Measurements from ENCODE around the gene SNX6. TPM values are rescaled to one million over a fixed set of nuclear protein-coding genes. Genes with fewer than 3 reads are reported as not detected.

SNX6 gene
- total RNA-seq, 1 experiment from 2014 or later, result 64.2 TPM

DNA sequence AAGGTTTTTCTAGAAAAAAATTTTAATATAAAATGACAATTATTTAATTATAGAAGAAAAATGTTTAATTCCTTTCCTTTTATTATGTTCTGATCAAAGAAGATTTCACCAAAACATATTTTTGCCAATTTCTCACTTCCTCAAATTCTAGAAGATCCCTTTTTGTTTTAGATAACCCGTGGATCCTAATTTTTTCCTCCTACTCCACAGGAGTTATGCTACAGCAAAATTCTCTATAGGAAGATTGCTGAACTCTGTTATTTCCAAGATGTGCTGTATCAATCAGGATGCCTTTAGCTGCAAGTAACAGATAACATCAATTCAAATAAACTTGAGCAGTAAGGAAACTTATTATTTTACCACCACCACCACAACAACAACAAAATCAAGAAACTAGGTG is 3.8 kb upstream of the SNX6 start:
- H3K4me3 ChIP-seq (ENCODE audit: low read depth, low read length, poor library complexity, severe bottlenecking), result no peak overlapping the region
- no peak for TF ChIP-seq EZH2 (IDR thresholded peaks at IDR 0.05; ENCODE audit: borderline replicate concordance, low read depth, low read length, poor library complexity, severe bottlenecking)
- TF ChIP-seq, protein P1, sequence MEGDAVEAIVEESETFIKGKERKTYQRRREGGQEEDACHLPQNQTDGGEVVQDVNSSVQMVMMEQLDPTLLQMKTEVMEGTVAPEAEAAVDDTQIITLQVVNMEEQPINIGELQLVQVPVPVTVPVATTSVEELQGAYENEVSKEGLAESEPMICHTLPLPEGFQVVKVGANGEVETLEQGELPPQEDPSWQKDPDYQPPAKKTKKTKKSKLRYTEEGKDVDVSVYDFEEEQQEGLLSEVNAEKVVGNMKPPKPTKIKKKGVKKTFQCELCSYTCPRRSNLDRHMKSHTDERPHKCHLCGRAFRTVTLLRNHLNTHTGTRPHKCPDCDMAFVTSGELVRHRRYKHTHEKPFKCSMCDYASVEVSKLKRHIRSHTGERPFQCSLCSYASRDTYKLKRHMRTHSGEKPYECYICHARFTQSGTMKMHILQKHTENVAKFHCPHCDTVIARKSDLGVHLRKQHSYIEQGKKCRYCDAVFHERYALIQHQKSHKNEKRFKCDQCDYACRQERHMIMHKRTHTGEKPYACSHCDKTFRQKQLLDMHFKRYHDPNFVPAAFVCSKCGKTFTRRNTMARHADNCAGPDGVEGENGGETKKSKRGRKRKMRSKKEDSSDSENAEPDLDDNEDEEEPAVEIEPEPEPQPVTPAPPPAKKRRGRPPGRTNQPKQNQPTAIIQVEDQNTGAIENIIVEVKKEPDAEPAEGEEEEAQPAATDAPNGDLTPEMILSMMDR (conservative IDR thresholded peaks at IDR 0.05; ENCODE audit: low read depth, low read length), result no peak
- no peak for DNase-seq (ENCODE audit: low spot score)
- no peaks in the 10 kb centered on the region for H3K9me3 ChIP-seq (ENCODE audit: low read depth, low read length, poor library complexity, severe bottlenecking)
- POLR2A ChIA-PET (ENCODE audit: low non-redundant PET), result no interaction called here
- H3K36me3 ChIP-seq (ENCODE audit: insufficient read depth, low read length, poor library complexity, severe bottlenecking), result no peaks in the 10 kb centered on the region
- BruUV-seq (replicated peaks), result no TSS peak
- H3K4me1 ChIP-seq (ENCODE audit: insufficient read depth, low read length, poor library complexity, severe bottlenecking), result peaks cover 2% of the 10 kb centered on the region
- CTCF ChIA-PET, result no interaction called here
- H3K27me3 ChIP-seq (replicated peaks; ENCODE audit: insufficient read depth, low read depth, low read length, poor library complexity), result no peaks in the 10 kb centered on the region
- no peak overlapping the region for H3K27ac ChIP-seq (ENCODE audit: low read depth, low read length, poor library complexity, severe bottlenecking)
- intact Hi-C loops (cut with micrococcal nuclease; ENCODE audit: unreplicated experiment), result no loop called here

DNA sequence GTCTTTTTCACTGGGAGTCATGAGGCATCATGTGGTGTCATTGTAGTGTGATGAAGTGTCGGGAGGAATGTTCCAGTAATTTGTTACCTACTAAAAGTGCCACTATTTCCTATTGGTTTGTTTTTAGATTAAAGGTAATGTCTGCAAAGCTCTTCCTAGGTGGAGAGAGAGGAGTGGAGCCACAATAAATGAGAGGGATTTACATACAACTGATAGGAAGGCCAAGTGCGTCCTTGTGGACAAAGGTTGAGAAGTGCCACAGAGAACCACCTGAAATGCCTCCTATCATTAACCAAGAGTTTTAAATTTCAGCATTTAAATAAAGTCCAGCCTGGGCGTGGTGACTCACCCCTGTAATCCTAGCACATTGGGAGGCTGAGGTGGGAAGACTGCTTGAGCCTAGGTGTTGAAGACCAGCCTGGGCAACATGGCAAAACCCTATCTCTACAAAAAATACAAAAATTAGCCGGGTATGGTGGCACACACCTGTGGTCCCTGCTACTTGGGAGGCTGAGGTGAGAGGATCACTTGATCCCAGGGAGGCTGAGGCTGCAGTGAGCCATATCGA is 2.5 kb upstream of the SNX6 start:
- H3K4me1 ChIP-seq (ENCODE audit: insufficient read depth, low read length, poor library complexity, severe bottlenecking), result peaks cover 7% of the 10 kb centered on the region
- POLR2A ChIA-PET (ENCODE audit: low non-redundant PET), result no interaction called here
- no TSS peak for BruUV-seq (replicated peaks)
- TF ChIP-seq EZH2 (IDR thresholded peaks at IDR 0.05; ENCODE audit: borderline replicate concordance, low read depth, low read length, poor library complexity, severe bottlenecking), result no peak
- TF ChIP-seq, protein P1 (conservative IDR thresholded peaks at IDR 0.05; ENCODE audit: low read depth, low read length), result no peak
- no peaks in the 10 kb centered on the region for H3K9me3 ChIP-seq (ENCODE audit: low read depth, low read length, poor library complexity, severe bottlenecking)
- no peak overlapping the region for H3K27ac ChIP-seq (ENCODE audit: low read depth, low read length, poor library complexity, severe bottlenecking)
- H3K27me3 ChIP-seq (replicated peaks; ENCODE audit: insufficient read depth, low read depth, low read length, poor library complexity), result no peaks in the 10 kb centered on the region
- intact Hi-C loops (cut with micrococcal nuclease; ENCODE audit: unreplicated experiment), result no loop called here
- no peaks in the 10 kb centered on the region for H3K36me3 ChIP-seq (ENCODE audit: insufficient read depth, low read length, poor library complexity, severe bottlenecking)
- no peak for DNase-seq (ENCODE audit: low spot score)
- CTCF ChIA-PET, result no interaction called here
- H3K4me3 ChIP-seq (ENCODE audit: low read depth, low read length, poor library complexity, severe bottlenecking), result no peak overlapping the region

GRCh38 chr14:34629344-34629656 is 648 bp downstream of the SNX6 start:
- ChIA-PET CTCF (no interaction called here), POLR2A (ENCODE audit: low non-redundant PET) (no interaction called here)
- H3K36me3 ChIP-seq (ENCODE audit: insufficient read depth, low read length, poor library complexity, severe bottlenecking), result peaks cover 4% of the 10 kb centered on the region
- intact Hi-C loops (cut with micrococcal nuclease; ENCODE audit: unreplicated experiment), result no loop called here
- BruUV-seq (replicated peaks), result no TSS peak
- no peaks in the 10 kb centered on the region for H3K9me3 ChIP-seq (ENCODE audit: low read depth, low read length, poor library complexity, severe bottlenecking)
- DNase-seq (ENCODE audit: low spot score), result no peak
- peaks cover 7% of the 10 kb centered on the region for H3K4me1 ChIP-seq (ENCODE audit: insufficient read depth, low read length, poor library complexity, severe bottlenecking)
- TF ChIP-seq, protein P1 (conservative IDR thresholded peaks at IDR 0.05; ENCODE audit: low read depth, low read length), result no peak
- TF ChIP-seq EZH2 (IDR thresholded peaks at IDR 0.05; ENCODE audit: borderline replicate concordance, low read depth, low read length, poor library complexity, severe bottlenecking), result no peak
- peak overlapping the region; percentile 89 for H3K27ac ChIP-seq (ENCODE audit: low read depth, low read length, poor library complexity, severe bottlenecking)
- H3K27me3 ChIP-seq (replicated peaks; ENCODE audit: insufficient read depth, low read depth, low read length, poor library complexity), result no peaks in the 10 kb centered on the region
- peak overlapping the region; percentile 88 for H3K4me3 ChIP-seq (ENCODE audit: low read depth, low read length, poor library complexity, severe bottlenecking)
